ENCODE results near the gene BCAS3. TPM values are rescaled to one million over a fixed set of nuclear protein-coding genes. Genes with fewer than 3 reads are reported as not detected.

Gene BCAS3
- total RNA-seq, 1 experiment from 2014 or later = 26.3 TPM

DNA sequence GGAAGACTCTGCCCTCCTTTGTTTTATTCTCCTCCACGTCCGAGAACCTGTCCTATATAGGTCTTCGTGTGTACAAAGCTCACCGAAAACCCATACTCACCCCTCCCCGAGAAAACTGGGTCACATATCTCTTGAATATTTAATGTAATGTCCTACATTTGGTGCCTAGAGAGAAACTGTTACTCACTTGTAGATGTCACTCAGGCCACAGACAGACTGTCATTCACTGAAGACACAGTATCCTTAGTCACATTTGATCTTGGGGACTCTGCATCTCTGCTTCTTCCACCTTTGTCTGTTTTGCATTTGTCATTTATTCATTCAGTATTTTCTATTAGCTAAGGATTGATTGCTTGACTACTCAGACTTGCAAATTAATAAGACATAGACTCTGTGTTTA is 590.2 kb downstream of the BCAS3 start:
- ChIA-PET RAD21 (ENCODE audit: low non-redundant PET in 1 of 2, low total read pairs in 2 of 2, uncharacterized antibody in 2 of 2, unreplicated experiment in 2 of 2) (no interaction called here), POLR2A (no interaction called here), CTCF (no interaction called here)
- H3K79me2 ChIP-seq (ENCODE audit: insufficient read depth, low read length) = no peaks in the 10 kb centered on the region
- no peak overlapping the region for H3K27ac ChIP-seq (ENCODE audit: low read depth, low read length)
- H3K27me3 ChIP-seq (ENCODE audit: insufficient read depth, low read length) = no peaks in the 10 kb centered on the region
- H3K4me2 ChIP-seq (ENCODE audit: low read length) = no peak overlapping the region
- no TSS peak for BruUV-seq (replicated peaks)
- peaks cover 0 to 16% of the 10 kb centered on the region in 2 experiments; a peak in 2 of 4 replicates for H3K4me1 ChIP-seq (ENCODE audit: control insufficient read depth in 1 of 2, insufficient read depth in 2 of 2, low read length in 2 of 2)
- no peak overlapping the region for H3K9ac ChIP-seq (ENCODE audit: low read length)
- no peaks in the 10 kb centered on the region for H4K20me1 ChIP-seq (ENCODE audit: insufficient read depth)
- no peak overlapping the region for H2AFZ ChIP-seq (ENCODE audit: low read depth, low read length, poor library complexity, severe bottlenecking)
- H3K9me2 ChIP-seq (ENCODE audit: insufficient read depth) = no peaks in the 10 kb centered on the region
- no peaks in the 10 kb centered on the region for H3K36me3 ChIP-seq (ENCODE audit: control insufficient read depth in 1 of 2, insufficient read depth in 2 of 2, low read length in 2 of 2)
- H3K4me3 ChIP-seq (replicated peaks in 1 of 2; ENCODE audit: low read depth in 1 of 2, low read length in 2 of 2) = no peak overlapping the region
- no peak for ATAC-seq
- DNase-seq (ENCODE audit: low read depth, low spot score) = no peak
- H3K9me3 ChIP-seq (ENCODE audit: control insufficient read depth in 1 of 2, insufficient read depth in 1 of 2, low read depth in 1 of 2, low read length in 2 of 2) = no peaks in the 10 kb centered on the region
- intact Hi-C loops (cut with micrococcal nuclease) = no loop called here
- TF ChIP-seq JUND (IDR thresholded peaks at IDR 0.05) (no peak), ZNF274 (IDR thresholded peaks at IDR 0.05; ENCODE audit: low read depth, low read length) (no peak), CEBPB (IDR thresholded peaks at IDR 0.05; ENCODE audit: low read depth) (no peak), RAD21 (IDR thresholded peaks at IDR 0.05; ENCODE audit: low read depth) (no peak), FOSL1 (IDR thresholded peaks at IDR 0.05; ENCODE audit: low read depth) (no peak), SRF (IDR thresholded peaks at IDR 0.05; ENCODE audit: low read depth) (no peak), POLR2AphosphoS5 (IDR thresholded peaks at IDR 0.05; ENCODE audit: low read depth, low read length) (no peak)
- TF ChIP-seq, protein P1, sequence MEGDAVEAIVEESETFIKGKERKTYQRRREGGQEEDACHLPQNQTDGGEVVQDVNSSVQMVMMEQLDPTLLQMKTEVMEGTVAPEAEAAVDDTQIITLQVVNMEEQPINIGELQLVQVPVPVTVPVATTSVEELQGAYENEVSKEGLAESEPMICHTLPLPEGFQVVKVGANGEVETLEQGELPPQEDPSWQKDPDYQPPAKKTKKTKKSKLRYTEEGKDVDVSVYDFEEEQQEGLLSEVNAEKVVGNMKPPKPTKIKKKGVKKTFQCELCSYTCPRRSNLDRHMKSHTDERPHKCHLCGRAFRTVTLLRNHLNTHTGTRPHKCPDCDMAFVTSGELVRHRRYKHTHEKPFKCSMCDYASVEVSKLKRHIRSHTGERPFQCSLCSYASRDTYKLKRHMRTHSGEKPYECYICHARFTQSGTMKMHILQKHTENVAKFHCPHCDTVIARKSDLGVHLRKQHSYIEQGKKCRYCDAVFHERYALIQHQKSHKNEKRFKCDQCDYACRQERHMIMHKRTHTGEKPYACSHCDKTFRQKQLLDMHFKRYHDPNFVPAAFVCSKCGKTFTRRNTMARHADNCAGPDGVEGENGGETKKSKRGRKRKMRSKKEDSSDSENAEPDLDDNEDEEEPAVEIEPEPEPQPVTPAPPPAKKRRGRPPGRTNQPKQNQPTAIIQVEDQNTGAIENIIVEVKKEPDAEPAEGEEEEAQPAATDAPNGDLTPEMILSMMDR (IDR thresholded peaks at IDR 0.05 in 2 of 3, conservative IDR thresholded peaks at IDR 0.05 in 1 of 3; ENCODE audit: borderline replicate concordance in 1 of 3, insufficient read depth in 1 of 3, low read depth in 2 of 3, low read length in 2 of 3) = no peak
- TF ChIP-seq, protein P2, sequence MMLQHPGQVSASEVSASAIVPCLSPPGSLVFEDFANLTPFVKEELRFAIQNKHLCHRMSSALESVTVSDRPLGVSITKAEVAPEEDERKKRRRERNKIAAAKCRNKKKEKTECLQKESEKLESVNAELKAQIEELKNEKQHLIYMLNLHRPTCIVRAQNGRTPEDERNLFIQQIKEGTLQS (IDR thresholded peaks at IDR 0.05) = no peak
- TF ChIP-seq, protein P3, sequence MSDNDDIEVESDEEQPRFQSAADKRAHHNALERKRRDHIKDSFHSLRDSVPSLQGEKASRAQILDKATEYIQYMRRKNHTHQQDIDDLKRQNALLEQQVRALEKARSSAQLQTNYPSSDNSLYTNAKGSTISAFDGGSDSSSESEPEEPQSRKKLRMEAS (IDR thresholded peaks at IDR 0.05) = no peak

Data from HCT116 (cell line).